ENCODE data around the gene CCBE1.

The CCBE1 gene

GRCh38 chr18:59736061-59736460 lies 38.8 kb upstream of the CCBE1 start:
- TF ChIP-seq CTCF (IDR thresholded peaks at IDR 0.05; ENCODE audit: low read depth, low read length, missing control alignments) = no peak
- H3K4me3 ChIP-seq (ENCODE audit: low read depth, low read length) = no peak overlapping the region
- no peak for DNase-seq (ENCODE audit: low read depth)
- in situ Hi-C loops (cut with HindIII; ENCODE audit: low sequenced_read_pairs) = no loop called here

- no peak overlapping the region for H3K4me3 ChIP-seq (ENCODE audit: low read depth, low read length)
- in situ Hi-C loops (cut with HindIII; ENCODE audit: low sequenced_read_pairs) = no loop called here
- DNase-seq (ENCODE audit: low read depth) = no peak
- TF ChIP-seq CTCF (IDR thresholded peaks at IDR 0.05; ENCODE audit: low read depth, low read length, missing control alignments) = no peak
Observed at GRCh38 chr18:59735269-59735860, 38.1 kb upstream of the CCBE1 start.

GRCh38 chr18:59733421-59733820 lies 36.2 kb upstream of the CCBE1 start:
- H3K4me3 ChIP-seq (ENCODE audit: low read depth, low read length) = no peak overlapping the region
- no peak for DNase-seq (ENCODE audit: low read depth)
- in situ Hi-C loops (cut with HindIII; ENCODE audit: low sequenced_read_pairs) = no loop called here
- TF ChIP-seq CTCF (IDR thresholded peaks at IDR 0.05; ENCODE audit: low read depth, low read length, missing control alignments) = no peak

- no peak for DNase-seq (ENCODE audit: low read depth)
- in situ Hi-C loops (cut with HindIII; ENCODE audit: low sequenced_read_pairs) = no loop called here
Observed at GRCh38 chr18:59730896-59731295, 33.7 kb upstream of the CCBE1 start.

GRCh38 chr18:59729781-59730180 lies 32.6 kb upstream of the CCBE1 start:
- DNase-seq (ENCODE audit: low read depth) = no peak
- H3K4me3 ChIP-seq (ENCODE audit: low read depth, low read length) = no peak overlapping the region
- in situ Hi-C loops (cut with HindIII; ENCODE audit: low sequenced_read_pairs) = no loop called here
- no peak for TF ChIP-seq CTCF (IDR thresholded peaks at IDR 0.05; ENCODE audit: low read depth, low read length, missing control alignments)

More at GRCh38 chr18:59730896-59731295, 33.7 kb upstream of the CCBE1 start:
- TF ChIP-seq CTCF (IDR thresholded peaks at IDR 0.05; ENCODE audit: low read depth, low read length, missing control alignments) = no peak
- H3K4me3 ChIP-seq (ENCODE audit: low read depth, low read length) = no peak overlapping the region

- no peak overlapping the region for H3K4me3 ChIP-seq (ENCODE audit: low read depth, low read length)
- in situ Hi-C loops (cut with HindIII; ENCODE audit: low sequenced_read_pairs) = no loop called here
- DNase-seq (ENCODE audit: low read depth) = no peak
- no peak for TF ChIP-seq CTCF (IDR thresholded peaks at IDR 0.05; ENCODE audit: low read depth, low read length, missing control alignments)
Observed at GRCh38 chr18:59728816-59729215, 31.6 kb upstream of the CCBE1 start.

Data from astrocyte of the cerebellum (primary cell).